Measurements from ENCODE around the gene CDC27.
"Not testable (repeated sequence)": the region's sequence is repeated elsewhere in the genome, so short reads cannot be mapped to it uniquely, and the experiment has no call there.

Gene CDC27

DNA sequence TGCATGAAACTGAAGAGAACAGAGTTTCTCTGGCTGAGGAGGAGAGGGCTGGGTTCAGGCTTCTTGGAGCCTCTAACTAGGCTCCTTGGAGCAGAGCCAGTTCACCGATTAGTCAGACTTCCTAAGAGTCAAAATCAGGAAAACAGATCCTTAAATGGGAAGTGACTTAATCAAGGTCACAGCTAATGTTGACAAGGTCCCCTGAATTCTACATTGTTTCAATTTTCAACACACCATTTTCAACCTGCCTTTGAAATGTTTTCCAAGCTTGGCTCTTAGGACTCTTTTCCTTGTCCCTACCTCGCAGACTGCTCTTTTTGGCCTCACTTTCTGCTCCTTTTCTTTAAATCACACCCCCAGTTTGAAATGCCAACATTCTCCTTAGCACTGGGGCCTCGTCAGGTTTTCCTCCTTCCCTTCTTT, 36.4 kb upstream of the CDC27 start:
- peak; percentile 84 for DNase-seq (ENCODE audit: low read depth)

DNA sequence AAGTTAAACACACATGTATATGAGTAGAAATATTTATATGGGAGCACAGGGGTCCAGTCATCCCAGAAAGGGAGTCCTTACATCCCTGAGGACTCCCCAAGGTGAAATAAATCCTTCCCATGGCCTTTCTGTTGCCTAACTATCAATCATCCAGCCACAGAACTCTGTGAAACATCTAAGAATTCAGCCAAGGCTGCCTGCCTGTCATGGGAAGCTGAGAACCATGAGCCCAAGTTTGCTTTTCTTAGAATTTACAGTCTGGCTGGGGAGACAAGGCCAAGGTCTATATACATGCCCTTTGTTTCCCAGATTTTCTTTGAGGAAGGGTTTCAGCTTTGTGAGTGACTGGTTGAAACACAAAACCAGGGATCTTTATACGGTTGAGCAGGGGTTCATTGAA, 35.9 kb upstream of the CDC27 start:
- peak; percentile 23 for DNase-seq (ENCODE audit: low read depth)
- no peak overlapping the region for H3K4me3 ChIP-seq (ENCODE audit: low read length)
- TF ChIP-seq CTCF (conservative IDR thresholded peaks at IDR 0.05; ENCODE audit: low read length), result no peak

More for the DNA sequence above, 36.4 kb upstream of the CDC27 start:
- H3K4me3 ChIP-seq (ENCODE audit: low read length), result no peak overlapping the region
- no peak for TF ChIP-seq CTCF (conservative IDR thresholded peaks at IDR 0.05; ENCODE audit: low read length)

DNA sequence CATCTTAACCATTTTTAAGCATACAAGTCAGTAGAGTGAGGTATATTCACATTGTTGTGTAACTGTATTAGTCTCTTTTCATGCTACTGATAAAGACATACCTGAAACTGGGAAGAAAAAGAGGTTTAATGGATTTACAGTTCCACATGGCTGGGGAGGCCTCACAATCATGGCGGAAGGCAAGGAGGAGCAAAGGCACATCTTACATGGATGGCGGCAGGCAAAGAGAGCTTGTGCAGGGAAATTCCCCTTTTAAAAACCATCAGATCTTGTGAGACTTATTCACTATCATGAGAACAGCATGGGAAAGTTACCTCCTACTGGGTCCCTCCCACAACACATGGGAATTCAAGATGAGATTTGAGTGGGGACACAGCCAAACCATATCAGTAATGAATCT, 35.0 kb upstream of the CDC27 start:
- DNase-seq (ENCODE audit: low read depth); H3K4me3 ChIP-seq (ENCODE audit: low read length): not testable (repeated sequence)

DNA sequence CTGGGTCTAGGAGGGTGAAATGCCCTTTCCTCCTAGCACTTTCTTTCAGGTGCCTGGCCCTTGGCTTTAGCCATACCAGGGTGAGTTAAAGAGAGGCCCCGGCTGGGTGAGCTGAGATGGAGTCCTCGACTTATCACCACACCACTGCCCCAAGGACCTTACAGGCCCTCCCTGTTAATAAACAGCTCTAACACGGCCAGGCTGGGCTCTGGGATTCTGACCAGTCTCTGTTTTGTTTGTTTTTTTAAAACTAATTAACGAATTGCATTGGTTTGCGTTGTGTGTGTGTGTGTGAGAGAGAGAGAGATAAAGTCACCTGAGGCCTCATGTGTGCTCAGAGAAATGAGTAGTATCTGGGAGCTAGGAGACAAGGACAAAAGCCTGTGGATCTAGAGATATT, 34.4 kb upstream of the CDC27 start:
- H3K4me3 ChIP-seq (ENCODE audit: low read length), result no peak overlapping the region
- DNase-seq (ENCODE audit: low read depth), result no peak
- no peak for TF ChIP-seq CTCF (conservative IDR thresholded peaks at IDR 0.05; ENCODE audit: low read length)

DNA sequence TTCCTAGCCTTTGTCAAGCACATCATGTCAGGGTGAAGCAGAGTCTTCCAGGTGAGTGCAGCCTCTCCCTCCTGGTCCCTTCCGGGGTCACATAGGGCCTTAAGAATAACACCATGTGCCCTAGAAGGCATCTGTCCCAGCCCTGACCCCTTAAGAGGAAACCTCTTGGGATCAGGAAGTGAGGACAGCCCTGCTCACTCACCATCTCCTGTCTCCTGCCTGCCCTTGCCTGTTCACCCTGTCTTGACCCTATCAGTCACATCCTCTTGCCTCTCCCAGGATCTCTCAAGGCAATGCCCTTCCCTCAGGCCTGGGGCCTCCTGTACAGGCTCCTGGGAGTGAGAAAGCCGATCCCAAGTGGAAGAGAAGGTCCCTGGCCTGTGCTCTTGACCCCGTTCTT, 33.9 kb upstream of the CDC27 start:
- DNase-seq (ENCODE audit: low read depth), result no peak
- no peak overlapping the region for H3K4me3 ChIP-seq (ENCODE audit: low read length)
- no peak for TF ChIP-seq CTCF (conservative IDR thresholded peaks at IDR 0.05; ENCODE audit: low read length)

DNA sequence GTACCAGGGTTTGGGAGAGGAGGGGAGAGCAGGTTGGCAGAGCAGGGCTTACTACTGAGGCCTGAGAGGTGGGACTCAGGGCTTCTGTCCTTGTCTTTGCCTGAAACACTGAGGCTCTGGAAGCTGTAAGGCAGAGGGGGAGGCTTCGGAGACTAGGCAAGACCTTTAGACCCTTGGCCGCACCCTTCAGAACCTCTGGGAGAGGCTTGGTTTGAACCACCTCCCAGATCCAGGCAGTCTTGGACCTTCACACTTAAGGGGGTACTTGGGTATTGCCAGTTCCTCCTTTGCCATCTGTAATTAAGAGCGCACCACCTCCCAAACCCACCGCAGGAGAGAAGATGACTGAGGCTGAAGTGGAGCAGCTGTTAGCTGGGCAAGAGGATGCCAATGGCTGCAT, 33.0 kb upstream of the CDC27 start:
- no peak for TF ChIP-seq CTCF (conservative IDR thresholded peaks at IDR 0.05; ENCODE audit: low read length)
- no peak for DNase-seq (ENCODE audit: low read depth)
- H3K4me3 ChIP-seq (ENCODE audit: low read length), result no peak overlapping the region

- no peak for TF ChIP-seq CTCF (conservative IDR thresholded peaks at IDR 0.05; ENCODE audit: low read length)
- H3K4me3 ChIP-seq (ENCODE audit: low read length), result no peak overlapping the region
- no peak for DNase-seq (ENCODE audit: low read depth)
These were observed 32.1 kb upstream of the CDC27 start for GRCh38 chr17:47221154-47221553.

- no peak for TF ChIP-seq CTCF (conservative IDR thresholded peaks at IDR 0.05; ENCODE audit: low read length)
- DNase-seq (ENCODE audit: low read depth), result no peak
- H3K4me3 ChIP-seq (ENCODE audit: low read length), result no peak overlapping the region
These were observed 31.5 kb upstream of the CDC27 start for GRCh38 chr17:47220531-47220999.
